Activated CD8-positive, alpha-beta memory T cell treated with anti-CD3 and anti-CD28 coated beads, Interleukin-2, amount 50 U/mL, for 4 hours (primary cell): Measurements from ENCODE around the gene CEP192.

Experiments
- DNase-seq: peaks from one replicate; pipeline ENCODE4 v3.0.0-alpha.2; 2020

The CEP192 gene

DNA sequence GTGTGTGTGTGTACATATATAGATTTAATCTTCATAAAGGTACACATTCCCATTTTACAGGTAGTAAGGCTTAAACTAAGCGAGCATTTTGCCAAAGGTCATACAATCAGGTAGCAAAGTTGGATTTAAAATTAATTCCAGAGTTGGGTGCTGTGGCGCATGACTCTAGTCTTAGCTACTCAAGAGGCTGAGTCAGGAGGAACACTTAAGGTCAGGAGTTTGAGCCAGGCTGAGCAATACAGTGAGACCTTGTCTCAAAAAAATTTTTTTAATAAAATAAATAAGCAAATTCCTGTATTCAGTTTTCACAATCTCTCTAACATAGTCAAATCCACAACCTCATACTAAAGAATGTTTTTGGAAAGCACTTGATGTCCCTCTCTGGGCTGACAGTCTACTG is 115.9 kb downstream of the CEP192 start:
- no peak for DNase-seq

DNA sequence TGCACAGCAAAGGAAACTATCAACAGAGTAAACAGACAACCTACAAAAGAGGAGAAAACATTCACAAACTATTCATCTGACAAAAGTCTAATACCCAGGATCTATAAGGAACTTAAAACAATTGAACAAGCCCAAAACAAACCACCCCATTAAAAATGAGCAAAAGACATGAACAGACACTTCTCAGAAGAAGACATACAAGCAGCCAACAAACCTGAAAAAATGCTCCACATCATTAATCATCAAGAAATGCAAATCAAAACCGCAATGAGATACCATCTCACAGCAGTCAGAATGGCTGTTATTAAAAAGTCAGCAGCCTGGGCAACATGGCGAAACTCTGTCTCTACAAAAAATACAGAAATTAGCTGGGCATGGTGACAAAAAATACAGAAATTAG is 117.2 kb downstream of the CEP192 start:
- DNase-seq = no peak

DNA sequence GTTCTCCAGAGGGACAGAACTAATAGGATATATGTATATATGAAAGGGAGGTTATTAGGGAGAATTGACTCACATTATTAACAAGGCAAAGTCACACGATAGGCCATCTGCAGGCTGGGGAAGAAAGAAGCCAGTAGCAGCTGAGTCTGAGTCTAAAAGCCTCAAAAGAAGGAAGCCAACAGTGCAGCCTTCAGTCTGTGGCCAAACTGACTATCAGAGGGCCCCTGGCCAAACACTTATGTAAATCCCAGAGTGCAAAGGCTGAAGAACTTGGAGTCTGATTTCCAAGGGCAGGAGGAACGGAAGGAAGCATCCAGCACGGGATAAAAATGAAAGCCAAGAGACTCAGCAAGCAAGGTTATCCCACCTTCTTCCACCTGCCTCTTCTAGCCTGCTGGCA is 119.4 kb downstream of the CEP192 start:
- DNase-seq = no peak

DNA sequence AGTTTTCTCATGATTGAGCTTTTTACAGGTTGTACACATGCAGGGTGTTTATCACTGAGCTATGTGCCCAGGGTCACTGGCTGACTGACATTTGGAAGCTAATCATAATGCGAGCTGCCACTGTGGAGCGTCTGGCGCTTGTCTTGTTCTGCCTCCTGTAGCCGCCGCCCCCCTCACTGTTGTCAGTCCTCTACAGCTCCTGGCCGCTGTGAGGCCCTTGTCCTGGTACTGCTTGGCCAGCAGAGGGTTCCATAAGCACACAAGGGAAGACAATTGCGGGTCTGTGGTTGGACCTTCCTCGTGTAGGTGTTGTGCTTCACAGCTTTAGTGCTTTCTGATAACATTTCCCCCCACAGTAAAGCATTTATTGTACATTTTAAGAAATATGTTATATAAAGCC is 121.8 kb downstream of the CEP192 start:
- DNase-seq = no peak

DNA sequence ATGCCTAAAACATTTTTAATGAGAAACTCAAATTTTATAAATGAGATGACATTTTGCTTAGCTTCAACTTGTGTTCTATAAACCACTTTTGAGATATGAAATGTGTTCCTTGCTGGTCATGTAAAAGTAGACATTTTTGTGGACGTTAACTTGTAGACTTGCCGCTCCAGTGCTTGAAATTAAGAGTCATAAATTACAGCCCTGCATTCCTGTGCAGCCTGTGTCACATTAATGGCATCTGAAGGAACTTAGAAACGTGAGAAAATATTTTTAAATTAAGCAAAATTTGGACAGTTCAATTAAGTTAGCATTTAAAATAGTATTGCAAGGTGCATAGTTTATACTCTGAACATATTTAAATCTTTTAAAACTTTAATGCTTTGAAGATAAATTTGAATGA is 129.1 kb downstream of the CEP192 start:
- no peak for DNase-seq

DNA sequence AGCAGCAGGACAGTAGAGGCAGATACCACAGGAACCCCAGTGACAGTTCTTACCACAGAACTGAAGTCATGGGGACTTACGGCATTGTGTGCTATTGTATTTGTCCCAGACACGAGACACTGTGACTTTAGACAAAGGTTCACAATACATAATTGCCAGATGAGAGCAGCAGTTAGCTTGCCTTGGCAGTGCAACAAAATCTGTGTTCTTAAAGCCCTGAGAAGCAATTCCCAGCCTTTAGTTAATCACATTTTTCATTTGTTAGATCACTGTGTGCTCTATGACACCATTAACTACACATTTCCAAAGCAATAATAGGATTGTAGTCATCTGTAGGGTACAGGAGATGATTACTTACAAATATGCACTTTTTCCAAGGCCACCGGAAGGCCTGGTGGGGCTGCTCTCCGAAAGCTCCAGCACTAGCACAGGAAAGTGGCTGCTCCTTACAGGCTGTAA is 129.8 kb downstream of the CEP192 start:
- DNase-seq = no peak

DNA sequence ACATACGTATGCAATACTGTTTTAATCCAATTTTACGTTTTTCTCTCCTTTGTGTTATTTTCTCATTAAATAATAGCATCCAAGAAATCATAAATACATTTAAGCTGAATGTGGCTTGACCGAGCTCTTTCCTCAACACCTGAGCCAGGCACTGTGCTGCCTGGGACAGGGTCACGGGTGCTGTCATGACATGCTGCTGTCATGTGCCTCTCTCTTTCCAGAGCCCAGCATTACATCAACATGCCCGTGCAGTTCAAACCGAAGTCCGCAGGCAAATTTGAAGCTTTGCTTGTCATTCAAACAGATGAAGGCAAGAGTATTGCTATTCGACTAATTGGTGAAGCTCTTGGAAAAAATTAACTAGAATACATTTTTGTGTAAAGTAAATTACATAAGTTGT is 133.2 kb downstream of the CEP192 start:
- DNase-seq = no peak

DNA sequence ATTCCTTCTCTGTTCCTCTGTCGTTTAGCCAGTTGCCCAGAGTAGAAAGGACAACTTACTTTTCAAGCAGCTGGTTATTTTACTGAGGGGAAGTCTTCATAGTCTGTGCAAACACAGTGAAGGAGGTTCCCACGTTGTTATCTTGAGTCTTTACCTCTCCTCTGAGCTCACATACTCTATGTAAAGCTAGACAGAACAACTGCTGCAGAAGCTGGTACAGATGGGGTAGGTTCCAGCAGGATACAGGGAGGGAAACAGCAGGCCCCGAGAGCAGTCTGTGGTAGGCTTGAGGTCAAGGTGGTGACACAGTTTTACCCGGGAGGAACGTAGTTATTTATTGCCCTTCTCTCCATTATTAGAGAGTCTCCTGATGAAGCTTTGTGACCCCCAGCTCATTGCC is 134.0 kb downstream of the CEP192 start:
- DNase-seq = no peak

DNA sequence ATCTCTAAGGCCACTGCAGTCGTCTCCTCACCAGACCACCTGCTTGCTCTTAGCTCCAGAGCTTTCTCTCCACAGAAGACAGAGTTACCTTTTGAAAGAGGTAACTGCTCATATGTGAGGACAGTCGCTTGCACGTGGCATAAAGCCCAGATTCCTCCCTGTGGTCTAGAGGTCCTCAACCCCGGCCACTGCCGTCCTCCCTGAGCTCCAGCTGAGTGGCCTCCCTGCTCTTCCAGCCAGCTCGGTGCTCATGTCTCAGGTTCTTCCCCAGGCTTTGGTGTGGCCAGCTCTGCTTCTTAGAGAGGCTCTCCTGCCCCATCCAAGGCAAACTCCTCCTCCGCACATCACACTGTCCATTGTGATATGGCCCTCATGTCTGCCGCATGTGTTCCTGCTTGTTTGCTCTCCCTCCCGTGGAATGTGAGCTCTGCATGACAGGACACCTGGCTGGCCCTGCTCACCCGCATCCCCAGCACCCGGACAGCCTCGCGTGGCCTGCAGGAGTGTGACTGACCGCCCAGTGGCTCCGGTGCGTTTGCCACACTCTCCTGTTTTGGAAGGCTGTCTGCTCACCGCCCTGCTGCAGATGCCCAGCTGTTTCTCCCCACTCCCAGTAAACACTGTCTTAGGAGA is 135.9 kb downstream of the CEP192 start:
- no peak for DNase-seq

DNA sequence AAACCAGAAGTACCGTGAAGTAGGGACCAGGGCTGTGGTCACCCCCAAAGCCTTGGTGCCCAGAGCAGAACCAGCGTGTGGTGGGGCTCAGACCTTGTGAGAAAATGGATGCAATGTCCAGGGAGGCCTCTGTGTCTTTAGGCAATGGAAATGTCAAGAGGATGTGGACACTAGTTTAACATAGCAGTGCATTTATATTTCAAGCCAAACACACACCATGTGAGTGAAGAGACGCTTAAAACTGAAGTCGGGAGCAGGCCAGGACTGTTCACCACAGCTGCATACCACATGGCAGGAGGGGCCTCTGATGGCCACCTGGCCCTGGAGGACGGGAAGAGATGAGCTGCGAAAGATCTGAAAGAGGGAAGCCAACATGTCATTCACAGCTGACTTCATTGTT is 140.1 kb downstream of the CEP192 start:
- DNase-seq = no peak

DNA sequence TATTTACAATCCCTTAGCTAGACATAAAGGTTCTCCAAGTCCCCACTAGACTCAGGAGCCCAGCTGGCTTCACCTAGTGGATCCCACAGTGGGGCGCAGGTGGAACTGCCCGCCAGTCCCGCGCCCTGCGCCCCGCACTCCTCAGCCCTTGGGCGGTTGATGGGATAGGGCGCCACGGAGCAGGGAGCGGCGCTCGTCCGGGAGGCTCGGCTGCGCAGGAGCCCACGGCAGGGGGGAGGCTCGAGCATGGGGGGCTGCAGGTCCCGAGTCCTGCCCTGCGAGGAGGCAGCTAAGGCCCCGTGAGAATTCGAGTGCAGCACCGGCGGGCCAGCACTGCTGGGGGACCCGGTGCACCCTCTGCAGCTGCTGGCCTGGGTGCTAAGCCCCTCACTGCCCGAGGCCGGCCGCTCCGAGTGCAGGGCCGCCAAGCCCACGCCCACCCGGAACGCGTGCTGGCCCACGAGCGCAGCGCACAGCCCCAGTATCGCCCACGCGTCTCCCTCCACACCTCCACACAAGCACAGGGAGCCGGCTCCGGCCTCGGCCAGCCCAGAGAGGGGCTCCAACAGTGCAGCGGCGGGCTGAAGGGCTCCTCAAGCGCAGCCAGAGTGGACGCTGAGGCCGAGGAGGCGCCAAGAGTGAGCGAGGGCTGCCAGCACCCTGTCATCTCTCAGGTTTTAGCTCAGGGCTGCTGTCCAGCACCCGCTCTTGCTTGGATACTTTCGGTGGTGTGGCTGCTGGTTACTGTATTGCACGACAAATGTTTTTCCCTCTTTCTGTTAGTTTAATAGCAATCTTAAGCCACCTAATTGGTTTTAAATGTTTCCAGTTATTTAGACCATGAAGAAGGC is 143.6 kb downstream of the CEP192 start:
- no peak for DNase-seq

DNA sequence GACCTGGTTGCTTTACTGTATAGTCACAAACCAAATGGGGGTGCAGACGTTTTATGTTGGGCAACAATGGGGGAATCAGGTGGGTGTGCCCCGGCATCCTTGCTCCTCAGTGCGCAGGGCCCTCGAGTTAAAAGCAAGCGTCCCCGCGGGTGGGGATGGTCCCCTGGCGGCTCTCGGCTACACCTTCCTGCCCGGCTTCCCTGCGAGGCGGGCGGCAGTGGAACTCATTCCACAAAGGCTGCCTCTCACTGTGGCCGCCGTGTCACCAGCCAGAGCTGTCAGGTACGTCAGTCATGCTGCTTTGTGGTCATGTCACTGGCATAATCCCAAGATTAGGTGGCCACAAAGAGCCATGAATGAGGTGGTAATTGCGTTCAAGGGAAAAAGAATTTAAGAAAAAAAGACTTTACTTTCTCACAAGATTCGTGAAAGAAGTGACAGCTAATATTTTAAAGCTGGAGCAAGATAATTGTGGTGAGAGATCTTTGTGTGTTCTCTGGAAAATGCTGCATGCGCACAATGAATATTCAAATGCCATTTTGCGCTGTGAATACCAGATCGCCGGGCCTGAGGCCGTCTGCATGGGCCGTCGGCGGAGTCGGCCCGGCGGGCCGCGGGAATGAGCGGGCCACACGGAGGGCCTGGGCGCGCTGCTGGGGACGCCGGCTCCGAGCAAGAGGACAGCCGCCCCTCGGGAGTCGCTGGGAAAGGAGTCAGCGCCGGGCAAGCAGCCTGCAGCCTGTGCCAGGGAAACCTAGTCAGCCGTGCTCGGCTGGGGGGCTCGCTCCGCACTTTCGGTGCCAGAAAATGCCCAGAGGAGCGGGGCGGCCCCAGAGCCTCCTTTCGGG is 145.1 kb downstream of the CEP192 start:
- peak; percentile 36 for DNase-seq

DNA sequence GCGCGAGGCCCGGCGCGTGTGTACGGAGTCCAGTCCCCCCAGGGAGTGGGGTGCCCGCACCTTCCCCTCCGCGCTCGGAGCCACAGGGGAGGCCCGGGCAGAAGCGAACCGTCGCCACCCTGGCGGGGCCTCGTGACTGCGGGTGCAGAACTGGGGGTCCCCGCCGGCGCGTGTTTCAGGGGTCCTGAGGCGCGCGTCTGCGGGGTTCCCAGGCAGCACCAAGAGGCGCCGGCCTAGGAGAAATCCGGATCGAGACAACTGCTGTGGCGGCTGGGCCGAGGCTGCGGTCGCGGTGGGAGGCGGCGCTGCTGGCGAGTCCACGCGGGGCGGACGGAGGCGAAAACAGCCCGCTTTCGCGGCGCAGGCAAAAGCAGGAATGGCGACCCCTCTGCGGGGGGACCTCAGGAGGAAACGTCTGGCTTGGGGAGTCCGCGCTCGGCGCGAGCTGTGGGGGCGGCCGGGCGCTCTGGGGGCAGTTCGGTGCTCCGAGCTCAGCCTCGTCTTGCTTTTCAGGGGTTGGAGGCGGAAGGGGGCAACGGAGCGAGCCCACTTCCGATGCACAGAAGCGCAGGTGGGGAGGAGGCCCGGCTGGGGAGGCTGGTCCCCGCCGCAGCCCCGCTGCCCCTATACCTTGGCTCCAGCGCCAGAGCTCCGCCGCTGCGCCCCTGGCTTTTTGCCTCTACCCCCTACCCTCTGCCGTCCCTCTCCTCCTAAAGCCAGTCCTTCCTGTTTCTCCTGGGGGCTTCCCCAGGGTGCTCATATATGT is 145.9 kb downstream of the CEP192 start:
- peak; percentile 40 for DNase-seq

DNA sequence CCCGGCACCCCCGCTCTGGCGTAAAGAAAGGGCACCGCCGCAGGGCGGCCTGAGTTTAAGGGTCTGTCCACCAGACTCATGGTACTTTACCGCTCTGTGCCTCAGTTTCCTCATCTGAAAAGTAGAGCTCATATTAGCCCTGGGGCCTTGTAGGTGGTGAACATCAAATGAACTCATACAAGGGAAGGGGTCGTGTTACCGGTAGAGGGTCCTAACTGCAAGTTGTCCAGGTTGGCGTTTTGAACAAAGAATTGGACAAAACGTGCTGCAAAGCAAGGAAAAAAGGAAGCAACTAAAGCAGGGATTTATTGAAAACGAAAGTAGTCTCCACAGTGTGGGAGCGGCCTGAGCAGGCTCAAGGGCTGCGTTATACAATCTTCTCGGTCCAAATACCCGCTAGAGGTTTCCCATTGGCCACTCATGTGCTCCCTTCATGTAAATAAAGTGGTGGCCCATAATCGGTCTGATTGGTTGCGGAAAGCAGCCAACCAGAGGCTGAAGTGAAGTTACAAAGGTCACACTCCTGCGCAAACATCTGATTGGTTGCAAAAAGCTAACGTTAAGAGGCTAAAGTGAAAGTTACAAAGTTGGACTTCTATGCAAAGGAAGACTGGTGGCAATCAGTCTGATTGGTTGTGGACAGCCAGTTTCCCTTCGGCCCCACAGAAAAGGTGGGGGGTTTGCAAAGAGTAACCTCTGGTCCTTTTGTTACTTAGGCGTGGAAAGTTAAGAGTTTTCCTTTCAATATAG is 146.7 kb downstream of the CEP192 start:
- peak; percentile 45 for DNase-seq

DNA sequence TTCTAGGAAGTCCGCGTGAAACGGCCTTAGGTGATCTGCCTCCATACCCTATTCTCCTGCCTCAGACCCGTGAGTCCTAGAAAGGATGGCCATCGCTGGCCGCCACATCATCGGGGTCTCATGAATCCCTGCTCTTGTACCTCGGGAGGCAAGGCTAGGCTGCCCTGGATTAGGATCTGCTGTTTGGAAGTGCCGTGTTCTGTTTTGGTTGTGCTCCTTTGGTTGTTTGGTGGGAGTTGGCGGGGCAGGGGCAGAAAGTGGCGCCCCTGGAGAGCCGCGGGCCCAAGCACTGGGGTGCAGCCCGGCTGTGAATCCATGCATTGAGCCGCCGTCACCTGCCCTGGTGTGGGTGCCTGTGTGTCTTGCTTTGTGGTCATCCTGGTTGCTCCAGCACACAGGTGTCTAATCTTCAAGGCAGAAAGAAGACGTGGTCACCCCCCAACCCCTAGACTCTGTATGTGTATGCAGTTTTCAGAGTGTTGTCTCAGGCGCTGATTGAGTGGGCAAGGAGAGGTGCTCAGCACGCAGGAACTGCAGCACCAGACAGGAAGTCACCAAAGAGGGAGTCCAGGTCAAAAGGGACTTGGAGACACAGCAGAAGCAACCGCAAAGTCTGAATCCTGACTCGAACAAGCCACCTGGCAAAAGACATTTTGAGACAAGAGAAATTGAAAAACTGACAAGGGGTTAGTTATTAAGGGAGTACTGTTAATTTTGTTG is 147.4 kb downstream of the CEP192 start:
- DNase-seq = no peak

DNA sequence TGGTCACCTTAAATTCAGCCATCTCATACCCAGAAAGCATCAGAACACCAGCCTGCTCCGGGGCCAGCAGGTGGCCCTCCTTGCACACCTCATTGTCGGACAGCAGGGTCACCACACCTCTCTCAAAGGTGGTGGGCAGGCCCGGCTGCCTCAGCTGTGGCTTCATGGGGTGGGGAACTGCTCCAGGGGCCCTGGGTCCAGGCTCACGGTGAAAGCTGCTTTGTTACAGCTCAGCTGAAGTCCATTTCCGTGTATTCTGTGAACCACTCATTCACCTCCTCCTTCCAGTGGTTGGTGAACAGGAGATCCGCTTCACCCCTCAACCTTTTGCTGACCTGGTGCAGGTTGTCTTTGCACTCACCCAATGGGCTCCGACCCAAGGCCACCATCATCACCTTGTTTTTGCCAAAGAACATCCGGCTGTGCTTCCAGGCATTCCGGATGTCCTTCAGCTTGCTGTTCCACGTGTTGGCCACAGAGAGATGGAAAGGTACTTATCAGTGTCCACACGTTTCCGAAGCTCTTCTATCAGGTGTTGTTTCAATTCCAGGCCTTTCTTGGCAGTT is 148.8 kb downstream of the CEP192 start:
- DNase-seq = no peak

DNA sequence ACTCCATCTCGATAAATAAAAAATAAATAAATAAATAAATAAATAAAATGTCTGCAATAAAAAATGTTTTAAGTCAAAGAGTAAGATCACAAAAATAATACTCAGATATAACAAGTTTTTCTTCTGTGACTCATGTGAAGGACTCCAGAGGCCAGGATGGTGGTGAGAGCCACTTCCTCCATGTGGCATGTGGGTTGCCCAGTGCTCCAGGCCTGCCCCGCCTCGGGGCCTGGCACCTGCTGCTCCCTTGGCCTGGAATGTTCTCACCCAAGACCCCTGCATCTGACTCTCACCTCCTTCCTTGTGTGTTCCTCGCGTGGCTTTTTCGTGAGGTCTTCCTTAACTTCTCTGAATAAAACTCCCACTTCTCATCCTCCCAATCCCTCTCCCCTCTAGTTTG is 150.0 kb downstream of the CEP192 start:
- DNase-seq = no peak

DNA sequence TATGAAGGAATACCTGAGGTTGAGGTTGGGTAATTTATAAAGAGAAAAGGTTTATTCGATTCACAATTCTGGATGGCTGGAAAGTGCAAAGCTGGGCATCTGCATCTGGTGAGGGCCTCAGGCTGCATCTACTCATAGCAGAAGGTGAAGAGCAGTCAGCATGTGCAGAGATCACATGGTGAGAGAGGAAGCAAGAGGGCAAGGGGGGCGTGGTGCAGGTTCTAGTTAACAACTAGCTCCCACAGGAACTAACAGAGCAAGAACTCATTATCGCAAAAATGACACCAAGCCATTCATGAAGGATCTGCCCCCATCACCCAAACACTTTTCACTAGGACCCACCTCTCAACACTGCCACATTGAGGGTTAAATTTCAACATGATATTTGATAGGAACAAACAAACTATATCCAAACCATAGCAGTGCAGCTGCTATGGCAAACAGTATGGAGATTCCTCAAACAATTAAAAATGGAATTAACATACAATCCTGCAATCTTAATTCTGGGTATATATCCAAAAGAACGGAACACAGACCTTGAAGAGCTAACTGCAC is 154.6 kb downstream of the CEP192 start:
- no peak for DNase-seq

DNA sequence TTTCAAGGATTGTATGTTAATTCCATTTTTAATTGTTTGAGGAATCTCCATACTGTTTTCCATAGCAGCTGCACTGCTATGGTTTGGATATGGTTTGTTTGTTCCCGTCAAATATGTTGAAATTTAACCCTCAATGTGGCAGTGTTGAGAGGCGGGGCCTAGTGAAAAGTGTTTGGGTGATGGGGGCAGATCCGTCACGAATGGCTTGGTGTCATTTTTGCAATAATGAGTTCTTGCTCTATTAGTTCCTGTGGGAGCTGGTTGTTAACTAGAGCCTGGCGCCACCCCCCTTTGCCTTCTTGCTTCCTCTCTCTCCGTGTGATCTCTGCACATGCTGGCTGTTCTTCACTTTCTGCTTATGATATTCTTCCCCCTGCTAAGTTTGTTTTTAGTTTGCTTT is 156.0 kb downstream of the CEP192 start:
- DNase-seq = no peak

DNA sequence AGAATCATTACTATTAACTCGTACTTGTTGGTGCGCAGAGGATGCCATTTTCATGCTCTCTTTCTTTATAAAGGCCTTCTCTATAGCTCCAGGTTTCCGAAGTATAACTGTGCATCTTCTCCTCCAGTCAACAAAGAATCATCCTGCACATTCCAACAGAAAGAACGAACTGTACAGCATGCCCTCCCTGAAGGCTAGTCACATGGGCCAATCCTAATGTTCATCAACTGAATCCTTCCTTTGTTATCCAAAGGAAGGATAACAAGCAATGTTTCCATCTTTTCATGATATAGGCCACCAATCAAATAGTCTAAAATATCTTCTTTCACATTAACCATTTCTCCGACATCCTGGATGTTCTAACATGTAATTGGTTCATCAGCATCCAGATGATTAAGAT is 160.5 kb downstream of the CEP192 start:
- DNase-seq = no peak

DNA sequence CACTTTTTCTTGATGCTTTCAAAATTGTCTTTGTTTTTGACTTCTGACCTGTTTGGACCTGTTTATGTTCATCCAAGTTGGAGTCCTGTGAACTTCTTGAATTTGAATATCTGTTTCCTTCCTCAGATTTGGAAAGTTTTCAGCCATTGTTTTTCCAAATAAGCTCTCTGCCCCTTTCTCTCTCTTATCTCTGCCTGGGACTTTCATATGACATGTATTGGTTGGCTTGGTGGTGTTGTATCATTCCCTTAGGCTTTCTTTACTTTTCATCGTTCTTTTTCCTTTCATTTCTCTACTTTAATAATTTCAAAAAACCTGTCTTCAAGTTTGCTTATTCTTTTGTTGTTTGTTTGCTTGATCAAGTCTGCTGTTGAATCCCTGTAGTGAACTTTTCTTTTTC is 167.3 kb downstream of the CEP192 start:
- DNase-seq = no peak
